Suprapubic skin (tissue), 4 donors: ENCODE data around the gene RPEL1. TPM values are rescaled to one million over a fixed set of nuclear protein-coding genes. Genes with fewer than 3 reads are reported as not detected.
"Not testable (repeated sequence)": the region's sequence is repeated elsewhere in the genome, so short reads cannot be mapped to it uniquely, and the experiment has no call there.

Experiments
- DNase-seq, 2 donors: peaks; one replicate each; pipeline ENCODE4 v3.0.0-alpha.2; 2019; ENCODE audit warnings: low spot score in 2 of 2
- H3K27ac ChIP-seq: fragments of 200-600 bp; sonication (generic); one replicate; pipeline ENCODE4 v1.5.1; 2019
- H3K27me3 ChIP-seq: fragments of 200-600 bp; sonication (generic); one replicate; pipeline ENCODE4 v1.5.1; 2019
- H3K36me3 ChIP-seq: fragments of 200-600 bp; sonication (generic); one replicate; pipeline ENCODE4 v1.5.1; 2019
- H3K4me1 ChIP-seq: fragments of 200-600 bp; sonication (generic); one replicate; pipeline ENCODE4 v1.5.1; 2019
- H3K4me3 ChIP-seq: fragments of 200-600 bp; sonication (generic); one replicate; pipeline ENCODE4 v1.5.1; 2019; ENCODE audit warnings: mild to moderate bottlenecking
- H3K9me3 ChIP-seq: fragments of 200-600 bp; sonication (generic); one replicate; pipeline ENCODE4 v1.5.1; 2019
- CTCF ChIP-seq, 2 donors: fragments of 200-600 bp in 1 of 2; fragments of 450-650 bp in 1 of 2; sonication (generic) in 1 of 2; IDR thresholded peaks; one replicate each; pipeline ENCODE4 v1.5.1; 2016 to 2019; ENCODE audit warnings: antibody characterized with exemption in 2 of 2, mild to moderate bottlenecking in 1 of 2, moderate library complexity in 1 of 2
- EP300 ChIP-seq: sonication (generic); formaldehyde crosslinking; IDR thresholded peaks from one replicate; pipeline ENCODE4 v1.6.1; 2017; ENCODE audit warnings: antibody characterized with exemption
- POLR2A ChIP-seq, 2 donors: fragments of 450-650 bp; IDR thresholded peaks; one replicate each; pipeline ENCODE4 v1.6.1; 2017; ENCODE audit warnings: antibody characterized with exemption in 2 of 2, mild to moderate bottlenecking in 2 of 2, moderate library complexity in 2 of 2
- POLR2AphosphoS5 ChIP-seq, 3 donors: sonication (generic); formaldehyde crosslinking; IDR thresholded peaks; one replicate each; pipeline ENCODE4 v1.6.1; 2017; ENCODE audit warnings: antibody characterized with exemption in 3 of 3
- WGBS: methylation state at CpG from one replicate; pipeline ENCODE4 v1.1.5; 2018; 5-methylcytosine and 5-hydroxymethylcytosine counted together
- total RNA-seq, 4 donors: library from RNA; depleted of rRNA; stranded (reverse); fragments of >200 nt; gene quantifications; one replicate each; pipeline ENCODE4 v1.1.0, GENCODE V29; 2016

The RPEL1 gene
- not detected for total RNA-seq

- H3K9me3 ChIP-seq, H3K4me3 ChIP-seq, H3K36me3 ChIP-seq, DNase-seq, H3K27me3 ChIP-seq, H3K27ac ChIP-seq: not testable (repeated sequence)
- 91% methylated on average over 7 of the region's 7 CpGs for WGBS
- H3K4me1 ChIP-seq: peaks cover 24% of the 10 kb centered on the region
Observed at GRCh38 chr10:103245587-103245986, at the start of gene RPEL1. TSS of gene RPEL1 (plus strand) at chr10:103245887. CDS start at chr10:103245997, 110 bp downstream.

- peaks cover 25% of the 10 kb centered on the region for H3K4me1 ChIP-seq
- DNase-seq: no peak
- no peak for TF ChIP-seq POLR2A (IDR thresholded peaks at IDR 0.05)
- no peak for TF ChIP-seq POLR2AphosphoS5 (IDR thresholded peaks at IDR 0.05)
- no peak for TF ChIP-seq EP300
- TF ChIP-seq CTCF (IDR thresholded peaks at IDR 0.05): no peak
- H3K27me3 ChIP-seq: no peaks in the 10 kb centered on the region
- no peaks in the 10 kb centered on the region for H3K36me3 ChIP-seq
- no peak overlapping the region for H3K27ac ChIP-seq
- H3K4me3 ChIP-seq: no peak overlapping the region
- no peaks in the 10 kb centered on the region for H3K9me3 ChIP-seq
- WGBS: 85% methylated on average over 2 of the region's 2 CpGs
Observed at GRCh38 chr10:103196516-103196915, 49.2 kb upstream of the RPEL1 start.

- H3K36me3 ChIP-seq: no peaks in the 10 kb centered on the region
- H3K4me3 ChIP-seq: no peak overlapping the region
- no peaks in the 10 kb centered on the region for H3K27me3 ChIP-seq
- DNase-seq: peak in 1 of 2 donors; percentile 72
- H3K27ac ChIP-seq: peak overlapping the region; percentile 24
- no peaks in the 10 kb centered on the region for H3K9me3 ChIP-seq
- TF ChIP-seq CTCF (IDR thresholded peaks at IDR 0.05) (no peak), POLR2AphosphoS5 (IDR thresholded peaks at IDR 0.05) (no peak), EP300 (no peak), POLR2A (IDR thresholded peaks at IDR 0.05) (no peak)
- WGBS: 67% methylated on average over 3 of the region's 3 CpGs
- H3K4me1 ChIP-seq: peaks cover 18% of the 10 kb centered on the region
Observed at GRCh38 chr10:103197174-103197573, 48.5 kb upstream of the RPEL1 start.

- Histone ChIP-seq H3K27me3 (no peaks in the 10 kb centered on the region), H3K36me3 (no peaks in the 10 kb centered on the region), H3K27ac (peak overlapping the region; percentile 24), H3K4me3 (no peak overlapping the region), H3K4me1 (peaks cover 18% of the 10 kb centered on the region), H3K9me3 (no peaks in the 10 kb centered on the region)
- no peak for DNase-seq
- WGBS: 69% methylated on average over 2 of the region's 2 CpGs
- TF ChIP-seq CTCF (IDR thresholded peaks at IDR 0.05): no peak
- no peak for TF ChIP-seq POLR2AphosphoS5 (IDR thresholded peaks at IDR 0.05)
- no peak for TF ChIP-seq EP300
Observed at GRCh38 chr10:103197903-103198302, 47.8 kb upstream of the RPEL1 start.

GRCh38 chr10:103198648-103199047 is 47.0 kb upstream of the RPEL1 start:
- Histone ChIP-seq H3K27me3 (no peaks in the 10 kb centered on the region), H3K36me3 (no peaks in the 10 kb centered on the region), H3K4me1 (peaks cover 13% of the 10 kb centered on the region), H3K27ac (no peak overlapping the region), H3K9me3 (no peaks in the 10 kb centered on the region), H3K4me3 (no peak overlapping the region)
- no peak for TF ChIP-seq POLR2A (IDR thresholded peaks at IDR 0.05)
- no peak for TF ChIP-seq POLR2AphosphoS5 (IDR thresholded peaks at IDR 0.05)
- no peak for TF ChIP-seq EP300
- no peak for TF ChIP-seq CTCF (IDR thresholded peaks at IDR 0.05)
- 91% methylated on average over 8 of the region's 8 CpGs for WGBS
- DNase-seq: no peak

GRCh38 chr10:103199488-103199887 is 46.2 kb upstream of the RPEL1 start:
- H3K27me3 ChIP-seq: no peaks in the 10 kb centered on the region
- H3K4me3 ChIP-seq: no peak overlapping the region
- H3K9me3 ChIP-seq: no peaks in the 10 kb centered on the region
- H3K4me1 ChIP-seq: peaks cover 4% of the 10 kb centered on the region
- no peaks in the 10 kb centered on the region for H3K36me3 ChIP-seq
- no peak for TF ChIP-seq POLR2A (IDR thresholded peaks at IDR 0.05)
- TF ChIP-seq CTCF (IDR thresholded peaks at IDR 0.05): no peak
- no peak for TF ChIP-seq POLR2AphosphoS5 (IDR thresholded peaks at IDR 0.05)
- no peak for TF ChIP-seq EP300
- no peak for DNase-seq
- WGBS: 83% methylated on average over 1 of the region's 1 CpG
- H3K27ac ChIP-seq: no peak overlapping the region
